H9 (cell line): ENCODE results near the gene ZCCHC3. TPM values are rescaled to one million over a fixed set of nuclear protein-coding genes. Genes with fewer than 3 reads are reported as not detected.

Experiments
- DNase-seq: peaks from one replicate; pipeline ENCODE4 v3.0.0-alpha.2; 2017
- H2AFZ ChIP-seq: one replicate; pipeline ENCODE4 v1.6.1; 2013; ENCODE audit warnings: mild to moderate bottlenecking, low read length, control low read depth, moderate library complexity
- H2AK5ac ChIP-seq: 2 replicates; pipeline ENCODE4 v1.6.1; 2013; ENCODE audit warnings: low read length, control low read depth, mixed read lengths; ENCODE audit not compliant: insufficient read length
- H2BK120ac ChIP-seq: one replicate; pipeline ENCODE4 v1.6.1; 2013; ENCODE audit warnings: low read depth, mild to moderate bottlenecking, low read length, control low read depth, inconsistent platforms; ENCODE audit not compliant: poor library complexity, severe bottlenecking
- H2BK12ac ChIP-seq: 2 replicates; pipeline ENCODE4 v1.6.1; 2013; ENCODE audit warnings: low read length, control low read depth, mixed read lengths, low read depth; ENCODE audit not compliant: insufficient read length
- H2BK15ac ChIP-seq: 2 replicates; pipeline ENCODE4 v1.6.1; 2013; ENCODE audit warnings: low read depth, low read length, control low read depth
- H2BK20ac ChIP-seq: one replicate; pipeline ENCODE4 v1.6.1; 2013; ENCODE audit warnings: low read depth, mild to moderate bottlenecking, low read length, control low read depth, inconsistent platforms; ENCODE audit not compliant: poor library complexity, severe bottlenecking
- H2BK5ac ChIP-seq: 2 replicates; pipeline ENCODE4 v1.6.1; 2013; ENCODE audit warnings: low read length, control low read depth, mixed read lengths; ENCODE audit not compliant: insufficient read length
- H3K14ac ChIP-seq: 2 replicates; pipeline ENCODE4 v1.6.1; 2013; ENCODE audit warnings: low read length, control low read depth; ENCODE audit not compliant: insufficient read depth
- H3K18ac ChIP-seq: 2 replicates; pipeline ENCODE4 v1.6.1; 2013; ENCODE audit warnings: low read depth, mild to moderate bottlenecking, mixed read lengths, low read length, control low read depth; ENCODE audit not compliant: insufficient read length
- H3K23ac ChIP-seq: 2 replicates; pipeline ENCODE4 v1.6.1; 2013; ENCODE audit warnings: low read length, control low read depth, mixed read lengths, low read depth; ENCODE audit not compliant: insufficient read length
- H3K23me2 ChIP-seq: 2 replicates; pipeline ENCODE4 v1.6.1; 2013; ENCODE audit warnings: low read depth, mild to moderate bottlenecking, mixed read lengths, low read length, control low read depth; ENCODE audit not compliant: insufficient read length, poor library complexity, severe bottlenecking
- H3K27ac ChIP-seq: 2 replicates; pipeline ENCODE4 v1.5.1; 2013; ENCODE audit warnings: low read length, control low read depth, mixed read lengths, low read depth; ENCODE audit not compliant: insufficient read length
- H3K27me3 ChIP-seq: 2 replicates; pipeline ENCODE4 v1.6.1; 2013; ENCODE audit warnings: low read length, control low read depth, inconsistent platforms; ENCODE audit not compliant: insufficient read depth
- H3K4ac ChIP-seq: 2 replicates; pipeline ENCODE4 v1.6.1; 2013; ENCODE audit warnings: low read depth, mild to moderate bottlenecking, control low read depth, inconsistent platforms, low read length, moderate library complexity
- H3K4me1 ChIP-seq: 2 replicates; pipeline ENCODE4 v1.6.1; 2013; ENCODE audit warnings: low read length, control low read depth, inconsistent platforms; ENCODE audit not compliant: insufficient read depth
- H3K4me2 ChIP-seq: 2 replicates; pipeline ENCODE4 v1.6.1; 2013; ENCODE audit warnings: low read length, control low read depth, mixed read lengths; ENCODE audit not compliant: insufficient read length, insufficient read depth
- H3K56ac ChIP-seq: 2 replicates; pipeline ENCODE4 v1.6.1; 2013; ENCODE audit warnings: low read depth, mild to moderate bottlenecking, mixed read lengths, low read length, control low read depth; ENCODE audit not compliant: insufficient read length
- H3K79me1 ChIP-seq: 2 replicates; pipeline ENCODE4 v1.6.1; 2013; ENCODE audit warnings: low read depth, mild to moderate bottlenecking, moderate library complexity, low read length, control low read depth, inconsistent platforms; ENCODE audit not compliant: insufficient read depth, poor library complexity, severe bottlenecking
- H3K79me2 ChIP-seq: 2 replicates; pipeline ENCODE4 v1.6.1; 2013; ENCODE audit warnings: low read length, control low read depth, inconsistent platforms; ENCODE audit not compliant: insufficient read depth
- H3K9ac ChIP-seq: 2 replicates; pipeline ENCODE4 v1.6.1; 2013; ENCODE audit warnings: low read length, control low read depth, mixed read lengths; ENCODE audit not compliant: insufficient read length; ENCODE audit errors: extremely low read depth
- H3K9me3 ChIP-seq: one replicate; pipeline ENCODE4 v1.6.1; 2013; ENCODE audit warnings: low read depth, low read length, inconsistent platforms; ENCODE audit not compliant: control insufficient read depth
- H3T11ph ChIP-seq: one replicate; pipeline ENCODE4 v1.6.1; 2013; ENCODE audit warnings: mild to moderate bottlenecking, low read length, control low read depth, inconsistent platforms
- H4K20me1 ChIP-seq: one replicate; pipeline ENCODE4 v1.6.1; 2013; ENCODE audit not compliant: control insufficient read depth, insufficient read length, insufficient read depth
- H4K5ac ChIP-seq: 2 replicates; pipeline ENCODE4 v1.6.1; 2013; ENCODE audit warnings: low read depth, mild to moderate bottlenecking, mixed read lengths, low read length, control low read depth; ENCODE audit not compliant: insufficient read length
- H4K8ac ChIP-seq: replicated peaks from 2 replicates; pipeline ENCODE4 v1.6.1; 2013; ENCODE audit warnings: low read length, control low read depth, mixed read lengths, low read depth; ENCODE audit not compliant: insufficient read length
- H4K91ac ChIP-seq: 2 replicates; pipeline ENCODE4 v1.6.1; 2013; ENCODE audit warnings: low read depth, mild to moderate bottlenecking, moderate library complexity, mixed read lengths, low read length, control low read depth; ENCODE audit not compliant: insufficient read length
- H3K27ac Mint-ChIP-seq, 3 experiments: 2 replicates in 2 of 3; 3 replicates in 1 of 3; pipeline ENCODE4 v1.8.0; 2020 to 2021; ENCODE audit warnings: mixed read lengths in 3 of 3, mild to moderate bottlenecking in 1 of 3, moderate library complexity in 1 of 3
- H3K27me3 Mint-ChIP-seq: 2 replicates; pipeline ENCODE4 v1.8.0; 2021; ENCODE audit warnings: low read depth, mild to moderate bottlenecking, moderate library complexity, mixed read lengths
- H3K36me3 Mint-ChIP-seq, 3 experiments: 2 replicates in 2 of 3; 3 replicates in 1 of 3; pipeline ENCODE4 v1.8.0; 2020 to 2021; ENCODE audit warnings: low read depth in 3 of 3, mixed read lengths in 3 of 3; ENCODE audit not compliant: insufficient read depth in 1 of 3
- H3K4me1 Mint-ChIP-seq, 2 experiments: 2 replicates each; pipeline ENCODE4 v1.8.0; 2020; ENCODE audit warnings: mixed read lengths in 2 of 2
- H3K4me3 Mint-ChIP-seq, 2 experiments: 2 replicates in 1 of 2; 3 replicates in 1 of 2; pipeline ENCODE4 v1.8.0; 2020 to 2021; ENCODE audit warnings: mild to moderate bottlenecking in 2 of 2, mixed read lengths in 2 of 2, moderate library complexity in 1 of 2
- H3K9me3 Mint-ChIP-seq, 2 experiments: 2 replicates in 1 of 2; 3 replicates in 1 of 2; pipeline ENCODE4 v1.8.0; 2020; ENCODE audit warnings: mild to moderate bottlenecking in 2 of 2, mixed read lengths in 2 of 2, moderate library complexity in 1 of 2
- total RNA-seq: library from RNA; stranded (reverse); gene quantifications from 2 replicates; pipeline ENCODE4 v1.2.1, GENCODE V29; 2021
- TF ChIP-seq, protein P1 (sequence below): fragments of 200-600 bp; sonication (generic); conservative IDR thresholded peaks from 3 replicates; pipeline ENCODE4 v1.8.0; 2021; ENCODE audit warnings: antibody characterized with exemption, mild to moderate bottlenecking

The ZCCHC3 gene
- total RNA-seq, 1 experiment from 2014 or later = 41.3 TPM

- no peaks in the 10 kb centered on the region for H3K79me2 ChIP-seq
- H3K27me3 ChIP-seq = no peaks in the 10 kb centered on the region
- no peak overlapping the region for H2BK12ac ChIP-seq
- H3K4me1 ChIP-seq = 0 out of 2 replicates have a peak, but pooled peaks cover under 1% of the 10 kb centered on the region
- no peak overlapping the region for H3K9ac ChIP-seq
- no peak overlapping the region for H4K8ac ChIP-seq
- H4K5ac ChIP-seq = no peak overlapping the region
- H4K20me1 ChIP-seq = no peaks in the 10 kb centered on the region
- H3K27me3 Mint-ChIP-seq = peaks cover 15% of the 10 kb centered on the region
- H3K18ac ChIP-seq = no peak overlapping the region
- no peak overlapping the region for H2BK120ac ChIP-seq
- H3K79me1 ChIP-seq = no peaks in the 10 kb centered on the region
- H3K56ac ChIP-seq = no peak overlapping the region
- H3K23ac ChIP-seq = no peak overlapping the region
- no peaks in the 10 kb centered on the region for H3K9me3 Mint-ChIP-seq
- no peak overlapping the region for H3K27ac ChIP-seq
- H3T11ph ChIP-seq = no peak overlapping the region
- H3K4ac ChIP-seq = no peak overlapping the region
- no peak overlapping the region for H2AFZ ChIP-seq
- no peak overlapping the region for H2BK5ac ChIP-seq
- no peak overlapping the region for H2BK15ac ChIP-seq
- no peak for DNase-seq
- no peak overlapping the region for H3K4me2 ChIP-seq
- H3K4me1 Mint-ChIP-seq = peaks cover 0 to 1% of the 10 kb centered on the region in 2 experiments; a peak in 1 of 4 replicates
- H3K23me2 ChIP-seq = no peaks in the 10 kb centered on the region
- H3K14ac ChIP-seq = no peak overlapping the region
- H2BK20ac ChIP-seq = no peak overlapping the region
- TF ChIP-seq, protein P1, sequence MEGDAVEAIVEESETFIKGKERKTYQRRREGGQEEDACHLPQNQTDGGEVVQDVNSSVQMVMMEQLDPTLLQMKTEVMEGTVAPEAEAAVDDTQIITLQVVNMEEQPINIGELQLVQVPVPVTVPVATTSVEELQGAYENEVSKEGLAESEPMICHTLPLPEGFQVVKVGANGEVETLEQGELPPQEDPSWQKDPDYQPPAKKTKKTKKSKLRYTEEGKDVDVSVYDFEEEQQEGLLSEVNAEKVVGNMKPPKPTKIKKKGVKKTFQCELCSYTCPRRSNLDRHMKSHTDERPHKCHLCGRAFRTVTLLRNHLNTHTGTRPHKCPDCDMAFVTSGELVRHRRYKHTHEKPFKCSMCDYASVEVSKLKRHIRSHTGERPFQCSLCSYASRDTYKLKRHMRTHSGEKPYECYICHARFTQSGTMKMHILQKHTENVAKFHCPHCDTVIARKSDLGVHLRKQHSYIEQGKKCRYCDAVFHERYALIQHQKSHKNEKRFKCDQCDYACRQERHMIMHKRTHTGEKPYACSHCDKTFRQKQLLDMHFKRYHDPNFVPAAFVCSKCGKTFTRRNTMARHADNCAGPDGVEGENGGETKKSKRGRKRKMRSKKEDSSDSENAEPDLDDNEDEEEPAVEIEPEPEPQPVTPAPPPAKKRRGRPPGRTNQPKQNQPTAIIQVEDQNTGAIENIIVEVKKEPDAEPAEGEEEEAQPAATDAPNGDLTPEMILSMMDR = no peak
- H3K9me3 ChIP-seq = no peaks in the 10 kb centered on the region
- H3K36me3 Mint-ChIP-seq = peaks cover 19 to 31% (median 20%) of the 10 kb centered on the region in 3 experiments; a peak in 6 of 7 replicates
- H2AK5ac ChIP-seq = no peak overlapping the region
- no peak overlapping the region; a peak in 1 of 5 replicates for H3K4me3 Mint-ChIP-seq
- no peak overlapping the region for H4K91ac ChIP-seq
- no peak overlapping the region for H3K27ac Mint-ChIP-seq
Measured at GRCh38 chr20:272718-273117, 24.7 kb upstream of the ZCCHC3 start.
